Fibroblast of lung (primary cell): Measurements from ENCODE around the gene TARP.

Experiments used
- DNase-seq, 2 donors: peaks; one replicate each; pipeline versions ENCODE4 v3.0.0 to v3.0.0-alpha.2; 2010; ENCODE audit warnings: low read depth in 2 of 2
- H2AFZ ChIP-seq: 2 replicates; pipeline ENCODE4 v1.5.1; 2012; ENCODE audit warnings: low read length, control low read depth, inconsistent platforms
- H3K27ac ChIP-seq: 2 replicates; pipeline ENCODE4 v1.5.1; 2011; ENCODE audit warnings: low read length, control low read depth; ENCODE audit not compliant: insufficient read depth
- H3K27me3 ChIP-seq: 2 replicates; pipeline ENCODE4 v1.5.1; 2011; ENCODE audit warnings: mild to moderate bottlenecking, low read length; ENCODE audit not compliant: control insufficient read depth, insufficient read depth
- H3K36me3 ChIP-seq: 2 replicates; pipeline ENCODE4 v1.5.1; 2011; ENCODE audit warnings: low read length; ENCODE audit not compliant: control insufficient read depth, insufficient read depth
- H3K4me1 ChIP-seq: 2 replicates; pipeline ENCODE4 v1.5.1; 2011; ENCODE audit warnings: low read length; ENCODE audit not compliant: control insufficient read depth, insufficient read depth; ENCODE audit errors: extremely low read depth
- H3K4me2 ChIP-seq: 2 replicates; pipeline ENCODE4 v1.5.1; 2011; ENCODE audit warnings: low read length, control low read depth; ENCODE audit not compliant: insufficient read depth; ENCODE audit errors: extremely low read depth
- H3K4me3 ChIP-seq, 4 experiments: fragments of 200-600 bp in 1 of 4; sonication (generic) in 1 of 4; replicated peaks in 1 of 4; 2 replicates each; pipeline ENCODE4 v1.5.1; 2011 to 2016; ENCODE audit warnings: low read length in 4 of 4, low read depth in 3 of 4, mild to moderate bottlenecking in 3 of 4, control low read depth in 2 of 4, inconsistent platforms in 1 of 4, mixed read lengths in 1 of 4; ENCODE audit not compliant: insufficient read depth in 1 of 4; ENCODE audit errors: control extremely low read depth in 1 of 4
- H3K79me2 ChIP-seq: 2 replicates; pipeline ENCODE4 v1.5.1; 2012; ENCODE audit warnings: mild to moderate bottlenecking, low read length, inconsistent platforms; ENCODE audit not compliant: control insufficient read depth, insufficient read depth
- H3K9ac ChIP-seq: 2 replicates; pipeline ENCODE4 v1.5.1; 2011; ENCODE audit warnings: mild to moderate bottlenecking, low read length, control low read depth; ENCODE audit not compliant: insufficient read depth
- H3K9me3 ChIP-seq: 2 replicates; pipeline ENCODE4 v1.5.1; 2012; ENCODE audit warnings: low read depth, low read length; ENCODE audit not compliant: control insufficient read depth, insufficient read depth
- H4K20me1 ChIP-seq: 2 replicates; pipeline ENCODE4 v1.5.1; 2011; ENCODE audit warnings: low read length; ENCODE audit not compliant: control insufficient read depth, insufficient read depth; ENCODE audit errors: extremely low read depth
- EZH2 ChIP-seq: IDR thresholded peaks from 2 replicates; pipeline ENCODE4 v1.5.1; 2012; ENCODE audit warnings: low read length, control low read depth, mild to moderate bottlenecking; ENCODE audit errors: missing control alignments
- TF ChIP-seq, protein P1 (sequence below), 2 donors: IDR thresholded peaks in 1 of 2; conservative IDR thresholded peaks in 1 of 2; 1 replicate in 1 of 2; 2 replicates in 1 of 2; pipeline ENCODE4 v1.5.1; 2011 to 2012; ENCODE audit warnings: low read length in 2 of 2, control low read depth in 1 of 2, inconsistent platforms in 1 of 2, low read depth in 1 of 2, mild to moderate bottlenecking in 1 of 2

TARP gene

DNA sequence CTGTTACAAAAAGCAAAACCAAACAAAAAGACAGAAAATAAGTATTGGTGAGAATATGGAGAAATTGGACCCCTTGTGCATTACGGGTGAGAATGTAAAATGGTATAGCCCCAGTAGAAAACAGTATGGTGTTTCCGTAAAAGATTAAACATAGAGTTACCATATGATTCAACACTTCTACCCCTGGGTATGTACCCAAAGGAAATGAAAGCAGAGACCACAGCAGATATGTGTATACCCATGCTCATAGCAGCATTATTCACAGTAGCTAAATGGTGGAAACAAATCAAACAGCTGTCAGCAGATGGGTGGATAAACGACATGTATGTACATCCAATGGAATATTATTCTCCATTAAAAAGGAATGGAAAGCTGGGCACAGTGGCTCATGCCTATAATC, 53.0 kb downstream of the TARP start:
- H3K4me2 ChIP-seq = no peak overlapping the region
- no peak overlapping the region for H3K27ac ChIP-seq
- H3K36me3 ChIP-seq = peaks cover 4% of the 10 kb centered on the region
- no peaks in the 10 kb centered on the region for H3K9me3 ChIP-seq
- no peak overlapping the region for H3K9ac ChIP-seq
- TF ChIP-seq, protein P1, sequence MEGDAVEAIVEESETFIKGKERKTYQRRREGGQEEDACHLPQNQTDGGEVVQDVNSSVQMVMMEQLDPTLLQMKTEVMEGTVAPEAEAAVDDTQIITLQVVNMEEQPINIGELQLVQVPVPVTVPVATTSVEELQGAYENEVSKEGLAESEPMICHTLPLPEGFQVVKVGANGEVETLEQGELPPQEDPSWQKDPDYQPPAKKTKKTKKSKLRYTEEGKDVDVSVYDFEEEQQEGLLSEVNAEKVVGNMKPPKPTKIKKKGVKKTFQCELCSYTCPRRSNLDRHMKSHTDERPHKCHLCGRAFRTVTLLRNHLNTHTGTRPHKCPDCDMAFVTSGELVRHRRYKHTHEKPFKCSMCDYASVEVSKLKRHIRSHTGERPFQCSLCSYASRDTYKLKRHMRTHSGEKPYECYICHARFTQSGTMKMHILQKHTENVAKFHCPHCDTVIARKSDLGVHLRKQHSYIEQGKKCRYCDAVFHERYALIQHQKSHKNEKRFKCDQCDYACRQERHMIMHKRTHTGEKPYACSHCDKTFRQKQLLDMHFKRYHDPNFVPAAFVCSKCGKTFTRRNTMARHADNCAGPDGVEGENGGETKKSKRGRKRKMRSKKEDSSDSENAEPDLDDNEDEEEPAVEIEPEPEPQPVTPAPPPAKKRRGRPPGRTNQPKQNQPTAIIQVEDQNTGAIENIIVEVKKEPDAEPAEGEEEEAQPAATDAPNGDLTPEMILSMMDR (conservative IDR thresholded peaks at IDR 0.05 in 1 of 2, IDR thresholded peaks at IDR 0.05 in 1 of 2; ENCODE audit: low read depth in 1 of 2, low read length in 2 of 2) = no peak
- no peak for TF ChIP-seq EZH2
- H3K4me1 ChIP-seq = no peaks in the 10 kb centered on the region
- no peaks in the 10 kb centered on the region for H4K20me1 ChIP-seq
- DNase-seq = no peak
- H3K4me3 ChIP-seq = no peak overlapping the region
- H3K27me3 ChIP-seq = no peaks in the 10 kb centered on the region
- H2AFZ ChIP-seq = no peak overlapping the region
- H3K79me2 ChIP-seq = no peaks in the 10 kb centered on the region

DNA sequence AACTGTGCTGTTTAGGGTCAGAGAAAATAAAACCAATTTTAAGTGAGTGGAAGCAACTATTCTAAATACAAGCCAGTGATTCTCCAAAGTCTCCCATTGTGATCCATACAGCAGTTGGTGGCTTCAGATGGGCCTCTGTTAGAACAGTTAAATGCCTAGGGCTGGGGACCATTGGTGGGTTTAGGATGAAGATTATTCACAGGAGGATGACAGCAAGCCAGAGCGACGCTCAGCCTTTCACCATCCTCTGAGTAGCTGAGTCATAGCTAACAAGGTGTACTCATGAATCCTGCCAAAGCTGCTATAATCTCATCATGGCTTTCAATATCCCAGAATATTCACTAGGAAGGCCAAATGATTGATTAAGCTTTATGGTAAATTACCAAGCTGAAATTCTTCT, 55.8 kb downstream of the TARP start:
- Histone ChIP-seq H3K36me3 (peaks cover 4% of the 10 kb centered on the region), H4K20me1 (no peaks in the 10 kb centered on the region), H3K79me2 (no peaks in the 10 kb centered on the region)

DNA sequence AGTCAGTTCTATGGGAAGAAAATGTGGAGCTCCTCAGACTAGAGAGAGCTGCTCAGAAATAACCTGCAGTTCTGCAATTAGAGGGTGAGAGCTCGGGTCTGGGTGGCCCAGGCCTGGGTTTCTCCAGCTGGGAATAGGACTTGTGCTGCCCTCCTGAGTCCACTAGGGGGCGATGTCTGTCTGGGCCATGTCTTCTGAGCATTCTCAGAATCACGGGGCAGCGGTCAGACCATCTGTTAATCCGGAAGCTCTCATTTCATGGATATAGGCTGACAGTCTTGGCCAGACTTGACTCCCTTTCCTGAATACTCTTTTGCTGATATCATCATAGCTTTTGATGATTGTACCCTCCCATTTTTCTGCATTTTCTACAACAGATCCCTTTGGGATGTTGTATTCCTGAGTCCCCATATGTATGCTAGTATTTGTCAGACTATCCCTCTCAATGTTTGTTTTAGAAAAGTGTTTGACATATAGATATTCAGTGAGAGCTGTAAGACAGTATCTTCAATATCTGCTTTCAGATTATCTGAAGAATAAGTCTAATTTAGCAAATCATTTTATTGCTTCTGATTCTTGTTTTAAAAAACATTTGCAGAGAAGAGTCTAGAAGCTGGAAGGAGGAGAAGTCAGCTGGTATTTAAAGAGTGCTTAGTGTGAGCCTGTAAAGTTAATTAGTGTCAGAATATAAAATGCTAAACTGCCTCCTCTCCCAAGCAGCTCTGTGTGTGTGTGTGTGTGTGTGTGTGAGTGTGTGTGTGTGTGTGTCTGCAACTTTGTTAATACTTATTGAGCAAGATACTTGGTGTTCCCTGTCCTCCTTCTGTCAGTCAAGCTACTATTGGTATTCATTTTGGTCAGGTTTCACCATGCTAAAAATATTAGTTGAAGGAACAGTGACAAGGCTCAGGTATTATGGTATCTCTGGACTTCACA, 57.4 kb downstream of the TARP start:
- TF ChIP-seq, protein P1 (conservative IDR thresholded peaks at IDR 0.05 in 1 of 2, IDR thresholded peaks at IDR 0.05 in 1 of 2; ENCODE audit: low read depth in 1 of 2, low read length in 2 of 2) = peak; percentile 96 to 99
- TF ChIP-seq EZH2 = no peak
- Histone ChIP-seq H3K27me3 (no peaks in the 10 kb centered on the region), H3K9ac (no peak overlapping the region), H3K4me3 (no peak overlapping the region), H3K9me3 (no peaks in the 10 kb centered on the region), H3K4me2 (no peak overlapping the region), H4K20me1 (no peaks in the 10 kb centered on the region), H3K27ac (no peak overlapping the region), H3K79me2 (no peaks in the 10 kb centered on the region), H3K4me1 (peaks cover 5% of the 10 kb centered on the region), H2AFZ (no peak overlapping the region), H3K36me3 (peaks cover 2% of the 10 kb centered on the region)
- peak; percentile 92 to 94 for DNase-seq

More for the DNA sequence above, 55.8 kb downstream of the TARP start:
- no peak overlapping the region for H3K4me2 ChIP-seq
- no peak overlapping the region for H3K27ac ChIP-seq
- H3K9ac ChIP-seq = no peak overlapping the region
- H3K4me3 ChIP-seq = no peak overlapping the region
- no peak for DNase-seq
- no peaks in the 10 kb centered on the region for H3K27me3 ChIP-seq
- no peak overlapping the region for H2AFZ ChIP-seq
- H3K4me1 ChIP-seq = peaks cover 5% of the 10 kb centered on the region
- no peaks in the 10 kb centered on the region for H3K9me3 ChIP-seq
- TF ChIP-seq EZH2 = no peak
- TF ChIP-seq, protein P1 (conservative IDR thresholded peaks at IDR 0.05 in 1 of 2, IDR thresholded peaks at IDR 0.05 in 1 of 2; ENCODE audit: low read depth in 1 of 2, low read length in 2 of 2) = no peak
